H1 (cell line): ENCODE measurements around the gene PLCB1. TPM values are rescaled to one million over a fixed set of nuclear protein-coding genes. Genes with fewer than 3 reads are reported as not detected.

Experiments
- ATF3 ChIP-seq: IDR thresholded peaks from 2 replicates; pipeline ENCODE4 v1.6.1; 2011; ENCODE audit warnings: low read depth, mild to moderate bottlenecking, low read length; ENCODE audit not compliant: insufficient read depth
- EGR1 ChIP-seq: IDR thresholded peaks from 2 replicates; pipeline ENCODE4 v1.6.1; 2011; ENCODE audit warnings: low read depth, low read length, borderline replicate concordance
- KDM4A ChIP-seq: IDR thresholded peaks from one replicate; pipeline ENCODE4 v1.7.1; 2012; ENCODE audit warnings: low read depth, mild to moderate bottlenecking, moderate library complexity, low read length, inconsistent platforms; ENCODE audit not compliant: severe bottlenecking
- KDM5A ChIP-seq: fragments of 200-600 bp; IDR thresholded peaks from 2 replicates; pipeline ENCODE4 v1.7.1; 2012; ENCODE audit warnings: mild to moderate bottlenecking, low read length, inconsistent platforms, mixed read lengths
- SAP30 ChIP-seq: fragments of 300-600 bp; sonication (generic); IDR thresholded peaks from 2 replicates; pipeline ENCODE4 v1.7.1; 2012; ENCODE audit warnings: low read length, moderate library complexity, mild to moderate bottlenecking, inconsistent platforms; ENCODE audit not compliant: insufficient read depth, insufficient replicate concordance
- TEAD4 ChIP-seq: IDR thresholded peaks from 2 replicates; pipeline ENCODE4 v1.6.1; 2012; ENCODE audit warnings: low read depth, low read length, inconsistent platforms, mixed read lengths
- polyA plus RNA-seq, 7 experiments: library from polyadenylated mRNA; depleted of rRNA in 3 of 7; stranded (reverse) in 5 of 7; unstranded in 2 of 7; fragments of >200 nt in 5 of 7; fragments of 200-250 nt in 2 of 7; gene quantifications; 1 replicate in 5 of 7; 2 replicates in 1 of 7; 4 replicates in 1 of 7; pipeline versions ENCODE4 v1.2.1 to v1.2.3, GENCODE V29; 2011 to 2013; ENCODE audit warnings: missing spikeins in 2 of 7, mixed read lengths in 2 of 7
- total RNA-seq: library from RNA; stranded (reverse); fragmentation: NEBNext Ultra II Directional; extraction: Animal tissue kit (Norgen Biotek cat#: 25700); gene quantifications from 2 replicates; pipeline ENCODE4 v1.2.1, GENCODE V29; 2021
- TF ChIP-seq, protein P1 (sequence below): IDR thresholded peaks from 2 replicates; pipeline ENCODE4 v1.6.1; 2012; ENCODE audit warnings: inconsistent platforms

Gene PLCB1
- total and polyA plus RNA-seq, 2 of the 8 experiments (the other 6 are each of a cell fraction or from before 2014, with no cell fraction given) = 2.6 to 9.1 TPM

GRCh38 chr20:8328189-8328588 lies 196.1 kb downstream of the PLCB1 start (continued):
- no peak for TF ChIP-seq SAP30
- no peak for TF ChIP-seq ATF3
- TF ChIP-seq KDM4A = no peak
- no peak for TF ChIP-seq TEAD4
- TF ChIP-seq, protein P1, sequence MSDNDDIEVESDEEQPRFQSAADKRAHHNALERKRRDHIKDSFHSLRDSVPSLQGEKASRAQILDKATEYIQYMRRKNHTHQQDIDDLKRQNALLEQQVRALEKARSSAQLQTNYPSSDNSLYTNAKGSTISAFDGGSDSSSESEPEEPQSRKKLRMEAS = no peak
- no peak for TF ChIP-seq EGR1
- TF ChIP-seq KDM5A = no peak
- TF ChIP-seq, all 59 proteins: peak for 0
